H1 (cell line): ENCODE results near the gene TRIM56. TPM values are rescaled to one million over a fixed set of nuclear protein-coding genes. Genes with fewer than 3 reads are reported as not detected.

Source experiments
- CTCF ChIA-PET: fragments of 300-600 bp; sonication (Branson Sonifier 250); formaldehyde crosslinking; loops from one replicate; lab custom pipeline; 2021; ENCODE audit not compliant: partially characterized antibody; lab: Charles Lee
- POLR2A ChIA-PET: fragments of 300-600 bp; sonication (Branson Sonifier 250); formaldehyde crosslinking; loops from one replicate; lab custom pipeline; 2021; ENCODE audit warnings: inconsistent platforms; ENCODE audit not compliant: partially characterized antibody; lab: Charles Lee
- DNase-seq, 2 experiments: peaks; one replicate each; pipeline versions ENCODE4 v3.0.0 to v3.0.0-alpha.2; 2010 to 2022; ENCODE audit warnings: low spot score in 2 of 2, low read depth in 1 of 2, mixed read lengths in 1 of 2
- FAIRE-seq: peaks from 2 replicates; lab custom pipeline; 2011; peaks lifted over from hg19 to GRCh38; lab: Jason Lieb, UNC
- H2AFZ ChIP-seq: 2 replicates; pipeline ENCODE4 v1.8.1; 2012; ENCODE audit warnings: low read length, inconsistent platforms
- H2AK5ac ChIP-seq: 2 replicates; pipeline ENCODE4 v1.6.1; 2013; ENCODE audit warnings: low read depth, low read length
- H2BK120ac ChIP-seq: replicated peaks from 2 replicates; pipeline ENCODE3; 2013; ENCODE audit warnings: low read depth, low read length, inconsistent platforms
- H2BK12ac ChIP-seq: 2 replicates; pipeline ENCODE4 v1.6.1; 2013; ENCODE audit warnings: low read depth, low read length
- H2BK15ac ChIP-seq: 2 replicates; pipeline ENCODE4 v1.6.1; 2013; ENCODE audit warnings: low read length
- H2BK20ac ChIP-seq: 2 replicates; pipeline ENCODE4 v1.6.1; 2013; ENCODE audit warnings: low read length
- H2BK5ac ChIP-seq: 2 replicates; pipeline ENCODE4 v1.6.1; 2013; ENCODE audit warnings: low read depth, low read length
- H3K14ac ChIP-seq: 2 replicates; pipeline ENCODE4 v1.6.1; 2013; ENCODE audit warnings: inconsistent platforms; ENCODE audit not compliant: insufficient read length
- H3K18ac ChIP-seq: 2 replicates; pipeline ENCODE4 v1.6.1; 2013; ENCODE audit warnings: low read length; ENCODE audit errors: extremely low read depth
- H3K23ac ChIP-seq: 2 replicates; pipeline ENCODE4 v1.6.1; 2013; ENCODE audit warnings: inconsistent platforms; ENCODE audit not compliant: insufficient read length
- H3K23me2 ChIP-seq: 2 replicates; pipeline ENCODE4 v1.6.1; 2013; ENCODE audit warnings: low read depth, low read length
- H3K27ac ChIP-seq: 2 replicates; pipeline ENCODE4 v1.6.1; 2011; ENCODE audit warnings: low read depth, low read length, inconsistent platforms
- H3K27me3 ChIP-seq, 4 experiments: replicated peaks in 1 of 4; 1 replicate in 1 of 4; 2 replicates in 3 of 4; pipeline versions ENCODE4 v1.6.1 to v1.8.1; 2011 to 2013; ENCODE audit warnings: low read length in 3 of 4, mild to moderate bottlenecking in 3 of 4, inconsistent platforms in 2 of 4, mixed read lengths in 2 of 4, moderate library complexity in 1 of 4; ENCODE audit not compliant: control insufficient read depth in 3 of 4, insufficient read depth in 3 of 4; ENCODE audit errors: extremely low read depth in 1 of 4
- H3K36me3 ChIP-seq, 4 experiments: 2 replicates each; pipeline versions ENCODE4 v1.6.1 to v1.8.1; 2011 to 2013; ENCODE audit warnings: mild to moderate bottlenecking in 4 of 4, low read length in 3 of 4, moderate library complexity in 2 of 4, control low read depth in 1 of 4, inconsistent platforms in 1 of 4; ENCODE audit not compliant: insufficient read depth in 4 of 4, control insufficient read depth in 2 of 4
- H3K4ac ChIP-seq: replicated peaks from 2 replicates; pipeline ENCODE3; 2013; ENCODE audit warnings: low read length, low read depth, mixed read lengths, inconsistent platforms; ENCODE audit not compliant: insufficient read length
- H3K4me1 ChIP-seq, 4 experiments: replicated peaks in 1 of 4; 1 replicate in 1 of 4; 2 replicates in 3 of 4; pipeline versions ENCODE4 v1.6.1 to v1.8.1; 2011 to 2013; ENCODE audit warnings: low read length in 3 of 4, inconsistent platforms in 2 of 4, mixed read lengths in 1 of 4; ENCODE audit not compliant: insufficient read depth in 4 of 4, control insufficient read depth in 3 of 4
- H3K4me2 ChIP-seq, 2 experiments: 2 replicates each; pipeline versions ENCODE4 v1.6.1 to v1.8.1; 2011 to 2013; ENCODE audit warnings: low read depth in 2 of 2, low read length in 2 of 2, control low read depth in 1 of 2, inconsistent platforms in 1 of 2, mild to moderate bottlenecking in 1 of 2; ENCODE audit not compliant: insufficient read depth in 1 of 2
- H3K4me3 ChIP-seq, 4 experiments: fragments of 200-600, 300-600 bp in 1 of 4; sonication (generic), shearing (Covaris generic), sonication (Bioruptor Twin) in 1 of 4; 2 replicates each; pipeline versions ENCODE4 v1.5.1 to v1.8.1; 2011 to 2016; ENCODE audit warnings: low read length in 4 of 4, low read depth in 3 of 4, control low read depth in 2 of 4, inconsistent platforms in 2 of 4, mild to moderate bottlenecking in 2 of 4, mixed read lengths in 1 of 4, moderate library complexity in 1 of 4; ENCODE audit not compliant: insufficient read depth in 2 of 4; ENCODE audit errors: extremely low read depth in 1 of 4
- H3K56ac ChIP-seq: replicated peaks from 2 replicates; pipeline ENCODE3; 2013; ENCODE audit warnings: low read depth, mild to moderate bottlenecking, mixed read lengths, low read length, inconsistent platforms; ENCODE audit not compliant: insufficient read length
- H3K79me1 ChIP-seq: 2 replicates; pipeline ENCODE4 v1.6.1; 2013; ENCODE audit warnings: low read depth, low read length, control low read depth
- H3K79me2 ChIP-seq, 2 experiments: 2 replicates each; pipeline versions ENCODE4 v1.6.1 to v1.8.1; 2012 to 2013; ENCODE audit warnings: low read length in 2 of 2, mild to moderate bottlenecking in 2 of 2, inconsistent platforms in 1 of 2; ENCODE audit not compliant: insufficient read depth in 2 of 2, control insufficient read depth in 1 of 2
- H3K9ac ChIP-seq, 4 experiments: replicated peaks in 1 of 4; 1 replicate in 1 of 4; 2 replicates in 3 of 4; pipeline versions ENCODE4 v1.6.1 to v1.8.1; 2011 to 2013; ENCODE audit warnings: low read depth in 3 of 4, low read length in 3 of 4, control low read depth in 2 of 4, mild to moderate bottlenecking in 2 of 4, moderate library complexity in 2 of 4, inconsistent platforms in 1 of 4; ENCODE audit errors: extremely low read depth in 1 of 4
- H3K9me3 ChIP-seq, 2 experiments: 2 replicates each; pipeline versions ENCODE4 v1.6.1 to v1.8.1; 2012 to 2013; ENCODE audit warnings: mild to moderate bottlenecking in 2 of 2, moderate library complexity in 2 of 2, control low read depth in 1 of 2, inconsistent platforms in 1 of 2, low read depth in 1 of 2, low read length in 1 of 2, mixed read lengths in 1 of 2; ENCODE audit not compliant: insufficient read depth in 2 of 2
- H4K20me1 ChIP-seq, 2 experiments: replicated peaks in 1 of 2; 2 replicates each; pipeline versions ENCODE3 to v1.8.1; 2011 to 2013; ENCODE audit warnings: inconsistent platforms in 2 of 2, low read length in 2 of 2, mild to moderate bottlenecking in 1 of 2; ENCODE audit not compliant: insufficient read depth in 2 of 2, control insufficient read depth in 1 of 2
- H4K5ac ChIP-seq: 2 replicates; pipeline ENCODE4 v1.6.1; 2013; ENCODE audit warnings: low read length, low read depth, mixed read lengths, inconsistent platforms; ENCODE audit not compliant: insufficient read length
- H4K8ac ChIP-seq: 2 replicates; pipeline ENCODE4 v1.8.0; 2013; ENCODE audit warnings: mild to moderate bottlenecking, moderate library complexity, low read length, inconsistent platforms; ENCODE audit not compliant: insufficient read depth; ENCODE audit errors: extremely low read depth
- H4K91ac ChIP-seq: replicated peaks from 2 replicates; pipeline ENCODE3; 2013; ENCODE audit warnings: low read length, mixed read lengths, inconsistent platforms; ENCODE audit not compliant: insufficient read length
- BRCA1 ChIP-seq: IDR thresholded peaks from 2 replicates; pipeline ENCODE4 v1.6.1; 2012; ENCODE audit warnings: low read depth, low read length, improper control_type of control experiment
- EP300 ChIP-seq, 2 experiments: IDR thresholded peaks; 1 replicate in 1 of 2; 2 replicates in 1 of 2; pipeline ENCODE4 v1.6.1; 2011 to 2012; ENCODE audit warnings: low read depth in 2 of 2, low read length in 2 of 2, mild to moderate bottlenecking in 2 of 2, borderline replicate concordance in 1 of 2, inconsistent platforms in 1 of 2, moderate library complexity in 1 of 2
- WGBS, 2 experiments: shearing (Covaris generic) in 1 of 2; methylation state at CpG; one replicate each; pipeline versions ENCODE4 v1.1.6 to v1.1.7; 2013 to 2015; ENCODE audit warnings: low lambda C conversion rate in 2 of 2, mixed read lengths in 2 of 2, inconsistent platforms in 1 of 2, low coverage in 1 of 2, missing lambda C conversion rate in 1 of 2; ENCODE audit not compliant: insufficient replicate concordance in 2 of 2, insufficient coverage in 1 of 2, insufficient read length in 1 of 2; ENCODE audit errors: extremely low coverage in 1 of 2, missing lambda C conversion rate in 1 of 2; 5-methylcytosine and 5-hydroxymethylcytosine counted together
- polyA plus RNA-seq, 7 experiments: library from polyadenylated mRNA; depleted of rRNA in 3 of 7; stranded (reverse) in 5 of 7; unstranded in 2 of 7; fragments of >200 nt in 5 of 7; fragments of 200-250 nt in 2 of 7; gene quantifications; 1 replicate in 5 of 7; 2 replicates in 1 of 7; 4 replicates in 1 of 7; pipeline versions ENCODE4 v1.2.1 to v1.2.3, GENCODE V29; 2011 to 2013; ENCODE audit warnings: missing spikeins in 2 of 7, mixed read lengths in 2 of 7
- total RNA-seq: library from RNA; stranded (reverse); fragmentation: NEBNext Ultra II Directional; extraction: Animal tissue kit (Norgen Biotek cat#: 25700); gene quantifications from 2 replicates; pipeline ENCODE4 v1.2.1, GENCODE V29; 2021
- TF ChIP-seq, protein P1 (sequence below): IDR thresholded peaks from 2 replicates; pipeline ENCODE4 v1.6.1; 2012; ENCODE audit warnings: inconsistent platforms

TRIM56 gene
- total and polyA plus RNA-seq, 2 of the 8 experiments (the other 6 are each of a cell fraction or from before 2014, with no cell fraction given) = 2.0 to 17.5 TPM

DNA sequence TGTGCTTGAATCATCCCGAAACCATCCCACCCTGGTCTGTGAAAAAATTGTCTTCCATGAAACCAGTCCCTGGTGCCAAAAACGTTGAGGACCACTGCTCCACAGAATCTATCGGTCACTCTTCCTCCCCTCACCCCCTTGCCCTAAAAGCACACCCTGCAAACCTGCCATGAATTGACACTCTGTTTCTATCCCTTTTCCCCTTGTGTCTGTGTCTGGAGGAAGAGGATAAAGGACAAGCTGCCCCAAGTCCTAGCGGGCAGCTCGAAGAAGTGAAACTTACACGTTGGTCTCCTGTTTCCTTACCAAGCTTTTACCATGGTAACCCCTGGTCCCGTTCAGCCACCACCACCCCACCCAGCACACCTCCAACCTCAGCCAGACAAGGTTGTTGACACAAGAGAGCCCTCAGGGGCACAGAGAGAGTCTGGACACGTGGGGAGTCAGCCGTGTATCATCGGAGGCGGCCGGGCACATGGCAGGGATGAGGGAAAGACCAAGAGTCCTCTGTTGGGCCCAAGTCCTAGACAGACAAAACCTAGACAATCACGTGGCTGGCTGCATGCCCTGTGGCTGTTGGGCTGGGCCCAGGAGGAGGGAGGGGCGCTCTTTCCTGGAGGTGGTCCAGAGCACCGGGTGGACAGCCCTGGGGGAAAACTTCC lies 40.8 kb downstream of the TRIM56 start:
- FAIRE-seq (no peak), DNase-seq (no peak)
- Histone ChIP-seq H3K9ac (no peak overlapping the region), H4K5ac (no peak overlapping the region), H3K79me2 (no peaks in the 10 kb centered on the region), H3K14ac (no peak overlapping the region), H3K79me1 (no peaks in the 10 kb centered on the region), H2BK5ac (peak overlapping the region; percentile 10; the same call in 1 of the 2 replicates), H2AK5ac (no peak overlapping the region), H3K27me3 (no peaks in the 10 kb centered on the region; a peak in 1 of 7 replicates), H2BK15ac (no peak overlapping the region; the same call in 1 of the 2 replicates), H3K56ac (no peak overlapping the region), H3K36me3 (no peaks in the 10 kb centered on the region), H3K4ac (peak overlapping the region; percentile 36), H4K8ac (no peak overlapping the region), H3K23me2 (no peaks in the 10 kb centered on the region; the same call in 1 of the 2 replicates), H4K91ac (peak overlapping the region; percentile 67), H3K4me2 (peak overlapping the region; percentile 57 to 70; a peak in 3 of 4 replicates)
- ChIA-PET CTCF (interaction anchor here (0.6 to 8.3 kb wide), 14 partner anchors 9 to 159 kb away, joined by 3 to 80 read pairs (median 4); no protein-coding TSS in a partner anchor), POLR2A (interaction anchor here (0.6 to 3.2 kb wide), 7 partner anchors 9 to 236 kb away, joined by 3 to 15 read pairs (median 3); no protein-coding TSS in a partner anchor)
- no peak for TF ChIP-seq BRCA1
- no peak for TF ChIP-seq EP300 (IDR thresholded peaks at IDR 0.05; ENCODE audit: borderline replicate concordance in 1 of 2, low read depth in 2 of 2, low read length in 2 of 2)
- TF ChIP-seq, protein P1, sequence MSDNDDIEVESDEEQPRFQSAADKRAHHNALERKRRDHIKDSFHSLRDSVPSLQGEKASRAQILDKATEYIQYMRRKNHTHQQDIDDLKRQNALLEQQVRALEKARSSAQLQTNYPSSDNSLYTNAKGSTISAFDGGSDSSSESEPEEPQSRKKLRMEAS = 0 out of 2 replicates have a peak, but pooled peaks have one; percentile 9
- TF ChIP-seq, all 59 proteins: peak for 1
- Histone ChIP-seq H3K4me1 (peaks cover 11 to 19% (median 12%) of the 10 kb centered on the region in 4 experiments), H3K27ac (no peak overlapping the region), H4K20me1 (no peaks in the 10 kb centered on the region), H3K18ac (peak overlapping the region; percentile 25; the same call in 1 of the 2 replicates), H2BK120ac (peak overlapping the region; percentile 18), H3K9me3 (peaks cover 0 to 4% of the 10 kb centered on the region in 2 experiments; a peak in 1 of 4 replicates), H3K23ac (no peak overlapping the region), H3K4me3 (no peak overlapping the region), H2BK12ac (peak overlapping the region; percentile 97; the same call in 1 of the 2 replicates), H2BK20ac (peak overlapping the region; percentile 88; the same call in 1 of the 2 replicates), H2AFZ (no peak overlapping the region; the same call in 1 of the 2 replicates)
- 86% methylated on average over 15 of the region's 15 CpGs; no CpG with 5 or more reads in 1 of the 2 experiments for WGBS, 2 experiments
